ENCODE data around the gene ANAPC16.

DNA sequence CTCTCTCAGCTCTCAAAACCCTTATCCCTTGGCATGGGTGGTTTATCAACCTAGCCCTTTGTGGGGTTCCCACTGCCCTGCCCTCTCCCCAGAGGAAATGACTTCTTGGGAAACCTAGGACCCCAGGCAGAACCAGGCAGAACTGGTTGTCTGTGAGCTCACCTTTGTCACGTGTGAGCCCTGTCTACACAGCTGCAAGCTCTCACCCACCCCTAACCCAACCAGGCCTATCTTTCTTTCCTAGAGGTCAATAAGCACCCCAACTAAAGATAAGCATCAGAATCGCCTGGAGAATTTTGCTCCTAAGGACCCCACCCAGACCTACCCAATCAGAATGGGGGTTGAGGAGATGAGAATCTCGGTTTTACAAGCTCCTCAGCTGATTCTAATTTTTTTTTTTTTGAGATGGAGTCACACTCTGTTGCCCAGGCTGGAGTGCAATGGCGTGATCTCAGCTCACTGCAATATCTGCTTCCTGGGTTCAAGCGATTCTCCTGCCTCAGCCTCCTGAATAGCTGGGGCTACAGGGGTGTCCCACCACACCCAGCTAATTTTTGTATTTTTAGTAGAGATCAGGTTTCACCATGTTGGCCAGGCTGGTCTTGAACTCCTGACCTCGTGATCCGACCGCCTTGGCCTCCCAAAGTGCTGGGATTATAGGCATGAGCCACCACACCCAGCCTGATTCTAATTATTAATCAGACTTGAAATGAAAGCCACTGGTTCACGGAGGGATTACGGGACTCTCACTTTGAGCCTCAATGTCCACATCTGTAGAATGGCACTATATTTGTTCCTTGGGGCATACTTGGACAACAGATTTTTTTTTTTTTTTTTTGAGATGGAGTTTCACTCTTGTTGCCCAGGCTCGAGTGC lies 50.4 kb downstream of the ANAPC16 start:
- TF ChIP-seq CTCF (conservative IDR thresholded peaks at IDR 0.05 in 1 of 2, IDR thresholded peaks at IDR 0.05 in 1 of 2; ENCODE audit: extremely low read depth in 1 of 2, insufficient read depth in 1 of 2, low read depth in 1 of 2, low read length in 2 of 2) = no peak
- TF ChIP-seq EZH2 (IDR thresholded peaks at IDR 0.05; ENCODE audit: borderline replicate concordance, low read length) = no peak

All from mammary epithelial cell (primary cell).